Measurements from ENCODE around the gene ZSWIM4. TPM values are rescaled to one million over a fixed set of nuclear protein-coding genes. Genes with fewer than 3 reads are reported as not detected.

The ZSWIM4 gene
- total and polyA plus RNA-seq, 2 of the 13 experiments (the other 11 are each of a cell fraction or from before 2014, with no cell fraction given) = 0.33 to 0.86 TPM

GRCh38 chr19:13774217-13775191 lies 20.7 kb upstream of the ZSWIM4 start, which contains the start of gene C19orf53 (continued):
- no peak for TF ChIP-seq BCLAF1 (IDR thresholded peaks at IDR 0.05)
- TF ChIP-seq PRDM4 (CRISPR knock-in tag; IDR thresholded peaks at IDR 0.05; ENCODE audit: borderline replicate concordance) = no peak
- TF ChIP-seq POGK (CRISPR knock-in tag; conservative IDR thresholded peaks at IDR 0.05) = peak; percentile 93
- no peak for TF ChIP-seq ZNF20 (CRISPR knock-in tag; IDR thresholded peaks at IDR 0.05)
- TF ChIP-seq ZSCAN20 (CRISPR knock-in tag; IDR thresholded peaks at IDR 0.05; ENCODE audit: borderline replicate concordance) = no peak
- no peak for TF ChIP-seq ZNF790 (CRISPR knock-in tag; IDR thresholded peaks at IDR 0.05; ENCODE audit: borderline replicate concordance)
- no peak for TF ChIP-seq TP53 (CRISPR knock-in tag; conservative IDR thresholded peaks at IDR 0.05)
- peak; percentile 58; the same call in 1 of the 2 replicates for TF ChIP-seq ZNF451 (CRISPR knock-in tag; IDR thresholded peaks at IDR 0.05)
- TF ChIP-seq TFDP2 (CRISPR knock-in tag; IDR thresholded peaks at IDR 0.05) = peak; percentile 63; the same call in 1 of the 2 replicates
- TF ChIP-seq ZNF780A (CRISPR knock-in tag; IDR thresholded peaks at IDR 0.05) = no peak
- peak; percentile 77; the same call in 1 of the 2 replicates for TF ChIP-seq ZNF577 (CRISPR knock-in tag; IDR thresholded peaks at IDR 0.05; ENCODE audit: borderline replicate concordance, low read depth)
- no peak for TF ChIP-seq SP1 (IDR thresholded peaks at IDR 0.05)
- peak; percentile 95 for TF ChIP-seq SP1 (CRISPR knock-in tag; IDR thresholded peaks at IDR 0.05)
- peak; percentile 99 for TF ChIP-seq GABPB1 (CRISPR knock-in tag; IDR thresholded peaks at IDR 0.05)
- peak; percentile 42; the same call in 1 of the 2 replicates for TF ChIP-seq RCOR2 (CRISPR knock-in tag; IDR thresholded peaks at IDR 0.05)
- TF ChIP-seq ZNF143 (CRISPR knock-in tag; IDR thresholded peaks at IDR 0.05) = peak; percentile 100
- peak; percentile 93 for TF ChIP-seq ERF (CRISPR knock-in tag; IDR thresholded peaks at IDR 0.05)
- TF ChIP-seq NONO (IDR thresholded peaks at IDR 0.05) = no peak
- TF ChIP-seq NONO (CRISPR knock-in tag; conservative IDR thresholded peaks at IDR 0.05) = peak; percentile 94
- no peak for TF ChIP-seq HNRNPUL1 (IDR thresholded peaks at IDR 0.05; ENCODE audit: low read depth, low read length)
